ENCODE data around the gene CAMTA1. TPM values are rescaled to one million over a fixed set of nuclear protein-coding genes. Genes with fewer than 3 reads are reported as not detected.

The CAMTA1 gene
- total RNA-seq, 1 donor from 2014 or later = 47.9 TPM

GRCh38 chr1:7098641-7099040 is 313.4 kb downstream of the CAMTA1 start:
- intact Hi-C loops (cut with DNase I) = no loop called here
- no peaks in the 10 kb centered on the region for H3K9me3 ChIP-seq
- H3K27ac ChIP-seq = no peak overlapping the region
- H3K36me3 ChIP-seq = no peaks in the 10 kb centered on the region
- TF ChIP-seq, protein P1, sequence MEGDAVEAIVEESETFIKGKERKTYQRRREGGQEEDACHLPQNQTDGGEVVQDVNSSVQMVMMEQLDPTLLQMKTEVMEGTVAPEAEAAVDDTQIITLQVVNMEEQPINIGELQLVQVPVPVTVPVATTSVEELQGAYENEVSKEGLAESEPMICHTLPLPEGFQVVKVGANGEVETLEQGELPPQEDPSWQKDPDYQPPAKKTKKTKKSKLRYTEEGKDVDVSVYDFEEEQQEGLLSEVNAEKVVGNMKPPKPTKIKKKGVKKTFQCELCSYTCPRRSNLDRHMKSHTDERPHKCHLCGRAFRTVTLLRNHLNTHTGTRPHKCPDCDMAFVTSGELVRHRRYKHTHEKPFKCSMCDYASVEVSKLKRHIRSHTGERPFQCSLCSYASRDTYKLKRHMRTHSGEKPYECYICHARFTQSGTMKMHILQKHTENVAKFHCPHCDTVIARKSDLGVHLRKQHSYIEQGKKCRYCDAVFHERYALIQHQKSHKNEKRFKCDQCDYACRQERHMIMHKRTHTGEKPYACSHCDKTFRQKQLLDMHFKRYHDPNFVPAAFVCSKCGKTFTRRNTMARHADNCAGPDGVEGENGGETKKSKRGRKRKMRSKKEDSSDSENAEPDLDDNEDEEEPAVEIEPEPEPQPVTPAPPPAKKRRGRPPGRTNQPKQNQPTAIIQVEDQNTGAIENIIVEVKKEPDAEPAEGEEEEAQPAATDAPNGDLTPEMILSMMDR (IDR thresholded peaks at IDR 0.05) = no peak
- H3K4me1 ChIP-seq = no peaks in the 10 kb centered on the region
- H3K4me3 ChIP-seq = no peak overlapping the region
- H3K27me3 ChIP-seq (ENCODE audit: low read depth) = peaks cover 42% of the 10 kb centered on the region
- DNase-seq (no peak), ATAC-seq (no peak)

DNA sequence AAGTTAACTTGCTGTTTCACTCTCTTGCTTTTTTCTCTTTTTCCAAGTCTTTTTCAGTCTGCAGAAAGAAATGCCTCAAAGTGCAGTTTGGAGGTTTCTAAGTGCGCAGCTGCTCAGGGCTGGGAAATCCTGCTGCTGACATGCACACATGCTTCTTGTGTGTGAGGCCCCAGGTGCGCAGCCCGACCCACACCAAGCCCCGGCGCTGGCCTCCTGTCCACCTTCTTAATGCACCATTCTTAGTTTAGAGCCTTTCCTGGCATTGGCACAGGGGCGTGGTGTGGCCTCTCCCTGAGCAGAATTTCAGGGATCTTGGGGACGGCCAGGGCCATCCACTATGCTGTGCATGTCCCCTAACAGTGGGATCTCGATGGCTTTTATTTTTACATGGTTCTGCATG is 315.2 kb downstream of the CAMTA1 start:
- DNase-seq (no peak), ATAC-seq (no peak)
- H3K27ac ChIP-seq = no peak overlapping the region
- peaks cover 30% of the 10 kb centered on the region for H3K27me3 ChIP-seq (ENCODE audit: low read depth)
- no peaks in the 10 kb centered on the region for H3K4me1 ChIP-seq
- TF ChIP-seq, protein P1 (IDR thresholded peaks at IDR 0.05) = no peak
- H3K9me3 ChIP-seq = no peaks in the 10 kb centered on the region
- no peaks in the 10 kb centered on the region for H3K36me3 ChIP-seq
- no peak overlapping the region for H3K4me3 ChIP-seq
- intact Hi-C loops (cut with DNase I) = no loop called here

DNA sequence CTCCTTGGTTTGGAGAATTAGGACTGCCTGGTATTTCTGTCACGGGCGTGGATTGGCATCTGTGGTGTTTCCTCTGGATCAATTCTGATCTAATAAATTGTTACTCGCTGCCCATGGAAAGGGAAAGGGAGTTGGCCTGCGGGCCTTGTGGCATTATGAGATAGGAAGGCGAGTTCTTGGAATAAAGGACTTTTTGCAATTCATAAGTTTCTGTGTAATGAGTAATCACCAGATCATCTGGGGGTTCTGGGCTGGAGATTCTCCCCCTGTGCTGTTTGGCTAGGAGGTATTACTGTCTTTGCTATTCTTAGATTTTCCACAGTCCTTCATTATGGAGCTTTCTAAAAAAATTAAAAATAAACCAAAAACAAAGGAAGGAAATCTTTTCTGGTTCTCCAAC is 315.9 kb downstream of the CAMTA1 start:
- Histone ChIP-seq H3K4me3 (no peak overlapping the region), H3K9me3 (no peaks in the 10 kb centered on the region), H3K4me1 (no peaks in the 10 kb centered on the region), H3K36me3 (no peaks in the 10 kb centered on the region), H3K27ac (no peak overlapping the region), H3K27me3 (ENCODE audit: low read depth) (peaks cover 23% of the 10 kb centered on the region)
- intact Hi-C loops (cut with DNase I) = no loop called here
- ATAC-seq = no peak
- TF ChIP-seq, protein P1 (IDR thresholded peaks at IDR 0.05) = no peak
- no peak for DNase-seq

GRCh38 chr1:7103361-7103782 is 318.1 kb downstream of the CAMTA1 start:
- Histone ChIP-seq H3K9me3 (no peaks in the 10 kb centered on the region), H3K27me3 (ENCODE audit: low read depth) (peaks cover 18% of the 10 kb centered on the region), H3K4me1 (no peaks in the 10 kb centered on the region), H3K4me3 (no peak overlapping the region), H3K27ac (no peak overlapping the region), H3K36me3 (no peaks in the 10 kb centered on the region)
- intact Hi-C loops (cut with DNase I) = no loop called here
- no peak for ATAC-seq
- no peak for DNase-seq
- TF ChIP-seq, protein P1 (IDR thresholded peaks at IDR 0.05) = no peak

- TF ChIP-seq, protein P1 (IDR thresholded peaks at IDR 0.05) = no peak
- H3K36me3 ChIP-seq = no peaks in the 10 kb centered on the region
- ATAC-seq = no peak
- no peak for DNase-seq
- intact Hi-C loops (cut with DNase I) = no loop called here
- no peaks in the 10 kb centered on the region for H3K4me1 ChIP-seq
- H3K9me3 ChIP-seq = no peaks in the 10 kb centered on the region
- H3K27me3 ChIP-seq (ENCODE audit: low read depth) = peaks cover 19% of the 10 kb centered on the region
- no peak overlapping the region for H3K4me3 ChIP-seq
- no peak overlapping the region for H3K27ac ChIP-seq
These were observed 318.6 kb downstream of the CAMTA1 start for GRCh38 chr1:7103874-7104273.

GRCh38 chr1:7104339-7104738 is 319.1 kb downstream of the CAMTA1 start:
- no peak for ATAC-seq
- intact Hi-C loops (cut with DNase I) = no loop called here
- H3K4me3 ChIP-seq = no peak overlapping the region
- H3K9me3 ChIP-seq = no peaks in the 10 kb centered on the region
- no peaks in the 10 kb centered on the region for H3K4me1 ChIP-seq
- TF ChIP-seq, protein P1 (IDR thresholded peaks at IDR 0.05) = no peak
- no peak overlapping the region for H3K27ac ChIP-seq
- peaks cover 16% of the 10 kb centered on the region for H3K27me3 ChIP-seq (ENCODE audit: low read depth)
- H3K36me3 ChIP-seq = no peaks in the 10 kb centered on the region
- DNase-seq = no peak

All from lower lobe of right lung (tissue), 2 donors.